T follicular helper cell (primary cell): ENCODE results near the gene CCDC116.
"Not testable (repeated sequence)": the region's sequence is repeated elsewhere in the genome, so short reads cannot be mapped to it uniquely, and the experiment has no call there.

Experiments used
- DNase-seq: peaks from one replicate; pipeline ENCODE4 v3.0.0-alpha.2; 2020; ENCODE audit warnings: low read depth

The CCDC116 gene

GRCh38 chr22:21606775-21607174, 25.8 kb upstream of the CCDC116 start:
- no peak for DNase-seq

- not testable (repeated sequence) for DNase-seq
Measured at GRCh38 chr22:21609556-21610157, 22.9 kb upstream of the CCDC116 start.

- no peak for DNase-seq
Measured at GRCh38 chr22:21611210-21611977, 21.2 kb upstream of the CCDC116 start.

GRCh38 chr22:21612858-21613257, 19.7 kb upstream of the CCDC116 start:
- no peak for DNase-seq

GRCh38 chr22:21613553-21614233, 18.9 kb upstream of the CCDC116 start:
- DNase-seq: no peak

GRCh38 chr22:21615731-21616130, 16.8 kb upstream of the CCDC116 start:
- DNase-seq: no peak

GRCh38 chr22:21617337-21617736, 15.2 kb upstream of the CCDC116 start:
- DNase-seq: not testable (repeated sequence)

- DNase-seq: no peak
Measured at GRCh38 chr22:21621025-21621424, 11.5 kb upstream of the CCDC116 start.

GRCh38 chr22:21622011-21622918, 10.3 kb upstream of the CCDC116 start:
- DNase-seq: no peak

GRCh38 chr22:21622919-21623647, 9.5 kb upstream of the CCDC116 start:
- DNase-seq: no peak

GRCh38 chr22:21623648-21623970, 9.0 kb upstream of the CCDC116 start:
- DNase-seq: no peak

GRCh38 chr22:21624120-21624879, 8.3 kb upstream of the CCDC116 start:
- DNase-seq: peak; percentile 14

GRCh38 chr22:21624880-21625791, 7.4 kb upstream of the CCDC116 start:
- DNase-seq: no peak

GRCh38 chr22:21626073-21626734, 6.4 kb upstream of the CCDC116 start:
- no peak for DNase-seq

- no peak for DNase-seq
Measured at GRCh38 chr22:21626735-21627469, 5.7 kb upstream of the CCDC116 start.

GRCh38 chr22:21628386-21629254, 3.9 kb upstream of the CCDC116 start:
- no peak for DNase-seq
